Osteoblast (primary cell): ENCODE measurements around the gene RADIL. TPM values are rescaled to one million over a fixed set of nuclear protein-coding genes. Genes with fewer than 3 reads are reported as not detected.

Source experiments
- DNase-seq: peaks from one replicate; pipeline ENCODE4 v3.0.0; 2011; ENCODE audit warnings: low spot score, mixed read lengths; ENCODE audit not compliant: insufficient read length; ENCODE audit errors: missing footprints
- H2AFZ ChIP-seq: 2 replicates; pipeline ENCODE4 v1.6.0; 2011; ENCODE audit warnings: mild to moderate bottlenecking, low read length
- H3K27ac ChIP-seq: 2 replicates; pipeline ENCODE4 v1.5.1; 2011; ENCODE audit warnings: mild to moderate bottlenecking, low read depth, low read length, moderate library complexity
- H3K27me3 ChIP-seq: 2 replicates; pipeline ENCODE4 v1.6.0; 2012; ENCODE audit warnings: mild to moderate bottlenecking, control low read depth, inconsistent platforms, low read length, moderate library complexity; ENCODE audit not compliant: insufficient read depth
- H3K36me3 ChIP-seq: 2 replicates; pipeline ENCODE4 v1.5.1; 2011; ENCODE audit warnings: mild to moderate bottlenecking, low read length, control low read depth, moderate library complexity; ENCODE audit not compliant: insufficient read depth
- H3K4me1 ChIP-seq: 2 replicates; pipeline ENCODE4 v1.5.1; 2011; ENCODE audit warnings: mild to moderate bottlenecking, low read length, control low read depth, moderate library complexity; ENCODE audit not compliant: insufficient read depth
- H3K4me2 ChIP-seq: 2 replicates; pipeline ENCODE4 v1.6.0; 2011; ENCODE audit warnings: mild to moderate bottlenecking, low read length; ENCODE audit not compliant: insufficient read depth
- H3K4me3 ChIP-seq: fragments of 200-600 bp; sonication (generic); 3 replicates; pipeline ENCODE4 v1.5.1; 2012; ENCODE audit warnings: mild to moderate bottlenecking, low read length, inconsistent platforms; ENCODE audit not compliant: insufficient read depth
- H3K79me2 ChIP-seq: 2 replicates; pipeline ENCODE4 v1.6.0; 2012; ENCODE audit warnings: mild to moderate bottlenecking, low read length, control low read depth, inconsistent platforms; ENCODE audit not compliant: insufficient read depth
- H3K9me3 ChIP-seq: 2 replicates; pipeline ENCODE4 v1.5.1; 2011; ENCODE audit warnings: low read depth, low read length, control low read depth
- H4K20me1 ChIP-seq: 2 replicates; pipeline ENCODE4 v1.6.0; 2012; ENCODE audit warnings: mild to moderate bottlenecking, low read length, control low read depth; ENCODE audit not compliant: insufficient read depth
- total RNA-seq: library from RNA; depleted of rRNA; stranded (reverse); fragments of >200 nt; gene quantifications from 2 replicates; pipeline ENCODE4 v1.2.3, GENCODE V29; 2012
- TF ChIP-seq, protein P1 (sequence below): IDR thresholded peaks from 2 replicates; pipeline ENCODE4 v1.5.1; 2011; ENCODE audit warnings: mild to moderate bottlenecking, low read depth, low read length, moderate library complexity; ENCODE audit errors: extremely low read depth

RADIL gene
- total RNA-seq, 1 donor, result 1.1 TPM

DNA sequence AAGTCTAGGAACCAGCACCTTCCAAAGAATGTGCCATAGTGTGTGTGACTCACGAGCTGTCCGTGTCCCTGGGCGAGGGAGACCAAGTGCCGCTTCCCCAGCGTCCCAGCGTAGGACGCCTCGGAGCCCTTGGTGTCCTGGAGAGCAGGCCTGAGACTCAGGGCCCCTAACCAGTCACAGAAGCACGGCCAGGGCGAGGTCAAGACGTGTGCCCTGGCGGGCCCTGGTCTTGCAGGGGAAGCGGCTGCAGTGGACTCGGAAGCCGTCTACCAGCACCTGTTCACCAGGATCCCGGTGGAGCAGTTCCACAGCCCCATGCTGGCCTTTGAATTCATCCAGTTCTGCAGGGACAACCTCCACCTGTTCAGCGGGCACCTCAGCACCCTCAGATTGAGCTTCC, 97.5 kb downstream of the RADIL start:
- Histone ChIP-seq H3K4me3 (no peak overlapping the region), H3K4me2 (no peak overlapping the region), H4K20me1 (peaks cover 4% of the 10 kb centered on the region), H3K27ac (no peak overlapping the region), H3K27me3 (no peaks in the 10 kb centered on the region), H3K4me1 (no peaks in the 10 kb centered on the region), H3K36me3 (peaks cover 38% of the 10 kb centered on the region), H3K9me3 (no peaks in the 10 kb centered on the region), H2AFZ (no peak overlapping the region), H3K79me2 (peaks cover 23% of the 10 kb centered on the region)
- TF ChIP-seq, protein P1, sequence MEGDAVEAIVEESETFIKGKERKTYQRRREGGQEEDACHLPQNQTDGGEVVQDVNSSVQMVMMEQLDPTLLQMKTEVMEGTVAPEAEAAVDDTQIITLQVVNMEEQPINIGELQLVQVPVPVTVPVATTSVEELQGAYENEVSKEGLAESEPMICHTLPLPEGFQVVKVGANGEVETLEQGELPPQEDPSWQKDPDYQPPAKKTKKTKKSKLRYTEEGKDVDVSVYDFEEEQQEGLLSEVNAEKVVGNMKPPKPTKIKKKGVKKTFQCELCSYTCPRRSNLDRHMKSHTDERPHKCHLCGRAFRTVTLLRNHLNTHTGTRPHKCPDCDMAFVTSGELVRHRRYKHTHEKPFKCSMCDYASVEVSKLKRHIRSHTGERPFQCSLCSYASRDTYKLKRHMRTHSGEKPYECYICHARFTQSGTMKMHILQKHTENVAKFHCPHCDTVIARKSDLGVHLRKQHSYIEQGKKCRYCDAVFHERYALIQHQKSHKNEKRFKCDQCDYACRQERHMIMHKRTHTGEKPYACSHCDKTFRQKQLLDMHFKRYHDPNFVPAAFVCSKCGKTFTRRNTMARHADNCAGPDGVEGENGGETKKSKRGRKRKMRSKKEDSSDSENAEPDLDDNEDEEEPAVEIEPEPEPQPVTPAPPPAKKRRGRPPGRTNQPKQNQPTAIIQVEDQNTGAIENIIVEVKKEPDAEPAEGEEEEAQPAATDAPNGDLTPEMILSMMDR, result no peak
- DNase-seq, result no peak

DNA sequence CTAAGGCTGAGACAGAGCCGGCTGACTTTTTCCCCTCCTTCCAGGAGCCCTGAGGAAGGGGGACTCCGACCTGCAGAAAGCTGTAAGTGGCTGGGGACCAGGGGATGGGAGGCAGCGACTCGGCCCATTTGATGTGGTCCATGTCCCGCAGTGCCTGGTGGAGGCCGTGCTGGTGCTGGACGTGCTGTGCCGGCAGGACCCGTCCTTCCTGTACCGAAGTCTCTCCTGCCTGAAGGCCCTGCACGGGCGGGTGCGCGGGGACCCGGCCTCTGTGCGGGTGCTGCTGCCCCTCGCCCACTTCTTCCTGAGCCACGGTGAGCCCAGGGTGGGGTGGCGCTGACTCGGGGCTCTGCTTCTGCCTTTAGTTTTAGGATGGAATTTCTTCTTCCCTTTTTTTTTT, 98.1 kb downstream of the RADIL start:
- no peak overlapping the region for H3K4me2 ChIP-seq
- H3K9me3 ChIP-seq, result no peaks in the 10 kb centered on the region
- TF ChIP-seq, protein P1, result no peak
- no peak for DNase-seq
- no peak overlapping the region for H2AFZ ChIP-seq
- no peak overlapping the region for H3K27ac ChIP-seq
- peaks cover 4% of the 10 kb centered on the region for H4K20me1 ChIP-seq
- no peaks in the 10 kb centered on the region for H3K27me3 ChIP-seq
- peaks cover 28% of the 10 kb centered on the region for H3K79me2 ChIP-seq
- no peaks in the 10 kb centered on the region for H3K4me1 ChIP-seq
- peaks cover 40% of the 10 kb centered on the region for H3K36me3 ChIP-seq
- no peak overlapping the region for H3K4me3 ChIP-seq

DNA sequence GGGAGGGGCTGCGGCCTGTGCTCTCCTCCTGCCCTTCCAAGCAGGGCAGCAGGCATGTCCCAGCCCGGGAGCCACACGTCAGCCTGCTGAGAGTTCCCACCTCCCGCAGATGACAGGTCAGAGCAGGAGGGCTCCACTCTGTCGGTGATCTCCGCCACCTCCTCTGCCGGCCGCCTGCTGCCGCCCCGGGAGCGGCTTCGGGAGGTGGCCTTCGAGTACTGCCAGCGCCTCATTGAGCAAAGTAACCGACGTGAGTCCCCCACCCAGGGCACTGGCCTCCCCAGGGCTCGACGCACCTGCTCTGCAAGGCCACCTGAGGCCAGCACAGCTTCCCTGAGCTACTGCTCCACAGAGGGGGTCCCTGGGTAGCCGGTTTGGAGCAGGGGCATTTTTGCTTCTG, 98.7 kb downstream of the RADIL start:
- Histone ChIP-seq H2AFZ (no peak overlapping the region), H3K27me3 (no peaks in the 10 kb centered on the region), H3K36me3 (peaks cover 40% of the 10 kb centered on the region), H3K4me1 (no peaks in the 10 kb centered on the region), H3K4me2 (no peak overlapping the region), H3K4me3 (no peak overlapping the region), H3K27ac (no peak overlapping the region), H4K20me1 (peaks cover 5% of the 10 kb centered on the region), H3K9me3 (no peaks in the 10 kb centered on the region), H3K79me2 (peaks cover 33% of the 10 kb centered on the region)
- TF ChIP-seq, protein P1, result no peak
- DNase-seq, result no peak

DNA sequence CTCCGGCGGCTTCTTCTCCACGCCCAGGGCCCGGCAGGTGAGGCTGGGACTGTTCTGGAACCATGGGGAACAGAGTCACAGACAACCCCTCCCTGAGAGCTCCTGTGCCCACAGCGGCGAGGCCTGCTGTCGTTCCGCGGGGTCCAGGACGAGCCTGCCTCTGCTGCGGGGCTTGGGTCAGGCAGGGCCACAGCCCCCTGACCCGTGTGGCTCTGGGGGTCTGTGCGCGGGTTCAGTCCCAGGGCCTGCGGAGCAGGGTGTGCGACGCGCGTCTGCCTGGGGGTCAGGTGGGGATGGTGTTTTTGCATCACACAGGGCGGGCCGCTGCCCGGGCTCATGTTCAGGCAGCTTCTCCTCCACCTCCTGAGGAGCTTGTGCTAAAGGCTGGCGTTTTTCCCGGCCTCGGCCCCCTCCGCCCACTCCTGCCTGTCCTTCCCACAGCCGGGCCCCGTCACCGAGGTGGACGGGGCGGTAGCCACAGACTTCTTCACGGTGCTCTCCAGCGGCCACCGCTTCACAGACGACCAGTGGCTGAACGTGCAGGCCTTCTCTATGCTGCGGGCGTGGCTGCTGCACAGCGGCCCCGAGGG, 99.7 kb downstream of the RADIL start:
- no peak overlapping the region for H2AFZ ChIP-seq
- H3K4me2 ChIP-seq, result no peak overlapping the region
- H4K20me1 ChIP-seq, result peaks cover 6% of the 10 kb centered on the region
- peaks cover 35% of the 10 kb centered on the region for H3K79me2 ChIP-seq
- no peak overlapping the region for H3K4me3 ChIP-seq
- no peaks in the 10 kb centered on the region for H3K4me1 ChIP-seq
- peaks cover 40% of the 10 kb centered on the region for H3K36me3 ChIP-seq
- no peaks in the 10 kb centered on the region for H3K9me3 ChIP-seq
- TF ChIP-seq, protein P1, result no peak
- H3K27me3 ChIP-seq, result no peaks in the 10 kb centered on the region
- DNase-seq, result no peak
- no peak overlapping the region for H3K27ac ChIP-seq
